HEK293 (cell line): Measurements from ENCODE around the gene QARS1.
A peak's percentile ranks its signal among the peaks of the same experiment; 100 is the strongest.

ENCODE experiments used
- OSR2 ChIP-seq: fragments of 450-650 bp; formaldehyde crosslinking; IDR thresholded peaks from 2 replicates; pipeline ENCODE4 v1.5.1; 2016; ENCODE audit warnings: missing biosample characterization, missing genetic modification characterization
- SCRT2 ChIP-seq: fragments of 450-650 bp; formaldehyde crosslinking; IDR thresholded peaks from 2 replicates; pipeline ENCODE4 v1.5.1; 2016; ENCODE audit warnings: missing biosample characterization, missing genetic modification characterization
- ZNF10 ChIP-seq: fragments of 450-650 bp; formaldehyde crosslinking; IDR thresholded peaks from 2 replicates; pipeline ENCODE4 v1.5.1; 2017; ENCODE audit warnings: missing biosample characterization, missing genetic modification characterization
- ZNF121 ChIP-seq: fragments of 450-650 bp; formaldehyde crosslinking; IDR thresholded peaks from 2 replicates; pipeline ENCODE4 v1.5.1; 2016; ENCODE audit warnings: missing biosample characterization, missing genetic modification characterization
- ZNF132 ChIP-seq: fragments of 450-650 bp; formaldehyde crosslinking; IDR thresholded peaks from 2 replicates; pipeline ENCODE4 v1.5.1; 2017; ENCODE audit warnings: missing biosample characterization, missing genetic modification characterization, borderline replicate concordance
- ZNF19 ChIP-seq: fragments of 450-650 bp; formaldehyde crosslinking; IDR thresholded peaks from 2 replicates; pipeline ENCODE4; 2016; ENCODE audit warnings: missing biosample characterization, missing genetic modification characterization, low read depth
- ZNF239 ChIP-seq: fragments of 450-650 bp; formaldehyde crosslinking; IDR thresholded peaks from 2 replicates; pipeline ENCODE4 v1.5.1; 2016; ENCODE audit warnings: missing biosample characterization, missing genetic modification characterization
- ZNF37A ChIP-seq: fragments of 450-650 bp; IDR thresholded peaks from 2 replicates; pipeline ENCODE4 v1.5.1; 2018; ENCODE audit warnings: missing biosample characterization, missing genetic modification characterization
- ZNF416 ChIP-seq: fragments of 450-650 bp; formaldehyde crosslinking; IDR thresholded peaks from 2 replicates; pipeline ENCODE4 v1.5.1; 2016; ENCODE audit warnings: missing biosample characterization, missing genetic modification characterization
- ZNF426 ChIP-seq: fragments of 450-650 bp; formaldehyde crosslinking; IDR thresholded peaks from 2 replicates; pipeline ENCODE4 v1.5.1; 2017; ENCODE audit warnings: missing biosample characterization, missing genetic modification characterization, mild to moderate bottlenecking, inconsistent platforms, moderate library complexity
- ZNF48 ChIP-seq: fragments of 450-650 bp; formaldehyde crosslinking; IDR thresholded peaks from 2 replicates; pipeline ENCODE4 v1.5.1; 2016; ENCODE audit warnings: missing biosample characterization, missing genetic modification characterization
- ZNF514 ChIP-seq: fragments of 450-650 bp; formaldehyde crosslinking; IDR thresholded peaks from 2 replicates; pipeline ENCODE4 v1.5.1; 2016; ENCODE audit warnings: missing biosample characterization, missing genetic modification characterization
- ZNF561 ChIP-seq: fragments of 450-650 bp; IDR thresholded peaks from 2 replicates; pipeline ENCODE4 v1.5.1; 2018; ENCODE audit warnings: missing biosample characterization, missing genetic modification characterization, borderline replicate concordance
- ZNF623 ChIP-seq: fragments of 450-650 bp; formaldehyde crosslinking; IDR thresholded peaks from 2 replicates; pipeline ENCODE4 v1.5.1; 2016; ENCODE audit warnings: missing biosample characterization, missing genetic modification characterization
- ZNF670 ChIP-seq: fragments of 450-650 bp; formaldehyde crosslinking; IDR thresholded peaks from 2 replicates; pipeline ENCODE4 v1.5.1; 2016; ENCODE audit warnings: missing biosample characterization, missing genetic modification characterization, low read depth
- ZNF791 ChIP-seq: fragments of 450-650 bp; formaldehyde crosslinking; IDR thresholded peaks from 2 replicates; pipeline ENCODE4 v1.5.1; 2016; ENCODE audit warnings: missing biosample characterization, missing genetic modification characterization
- TF ChIP-seq, protein P1 (sequence below): fragments of 450-650 bp; formaldehyde crosslinking; IDR thresholded peaks from 2 replicates; pipeline ENCODE4 v1.5.1; 2016; ENCODE audit warnings: missing biosample characterization, missing genetic modification characterization
- TF ChIP-seq, protein P2 (sequence below): IDR thresholded peaks from 2 replicates; pipeline ENCODE4 v1.6.1; 2011; ENCODE audit warnings: mild to moderate bottlenecking, low read depth, low read length, borderline replicate concordance
- TF ChIP-seq, protein P3 (sequence below): fragments of 450-650 bp; formaldehyde crosslinking; IDR thresholded peaks from 2 replicates; pipeline ENCODE4; 2016; ENCODE audit warnings: missing biosample characterization, missing genetic modification characterization
- TF ChIP-seq, protein P4 (sequence below): fragments of 450-650 bp; formaldehyde crosslinking; IDR thresholded peaks from 2 replicates; pipeline ENCODE4 v1.5.1; 2016; ENCODE audit warnings: missing biosample characterization, missing genetic modification characterization
- TF ChIP-seq, protein P5 (sequence below): fragments of 450-650 bp; formaldehyde crosslinking; IDR thresholded peaks from 2 replicates; pipeline ENCODE4 v1.5.1; 2016; ENCODE audit warnings: missing biosample characterization, missing genetic modification characterization
- TF ChIP-seq, protein P6 (sequence below): fragments of 450-650 bp; formaldehyde crosslinking; IDR thresholded peaks from 2 replicates; pipeline ENCODE4 v1.5.1; 2017; ENCODE audit warnings: missing biosample characterization, missing genetic modification characterization
- TF ChIP-seq, protein P7 (sequence below): fragments of 450-650 bp; formaldehyde crosslinking; conservative IDR thresholded peaks from 2 replicates; pipeline ENCODE4 v1.5.1; 2016; ENCODE audit warnings: low read depth, missing biosample characterization, missing genetic modification characterization
- TF ChIP-seq, protein P8 (sequence below): fragments of 450-650 bp; formaldehyde crosslinking; IDR thresholded peaks from 2 replicates; pipeline ENCODE4 v1.5.1; 2017; ENCODE audit warnings: missing biosample characterization, missing genetic modification characterization

Gene QARS1

DNA sequence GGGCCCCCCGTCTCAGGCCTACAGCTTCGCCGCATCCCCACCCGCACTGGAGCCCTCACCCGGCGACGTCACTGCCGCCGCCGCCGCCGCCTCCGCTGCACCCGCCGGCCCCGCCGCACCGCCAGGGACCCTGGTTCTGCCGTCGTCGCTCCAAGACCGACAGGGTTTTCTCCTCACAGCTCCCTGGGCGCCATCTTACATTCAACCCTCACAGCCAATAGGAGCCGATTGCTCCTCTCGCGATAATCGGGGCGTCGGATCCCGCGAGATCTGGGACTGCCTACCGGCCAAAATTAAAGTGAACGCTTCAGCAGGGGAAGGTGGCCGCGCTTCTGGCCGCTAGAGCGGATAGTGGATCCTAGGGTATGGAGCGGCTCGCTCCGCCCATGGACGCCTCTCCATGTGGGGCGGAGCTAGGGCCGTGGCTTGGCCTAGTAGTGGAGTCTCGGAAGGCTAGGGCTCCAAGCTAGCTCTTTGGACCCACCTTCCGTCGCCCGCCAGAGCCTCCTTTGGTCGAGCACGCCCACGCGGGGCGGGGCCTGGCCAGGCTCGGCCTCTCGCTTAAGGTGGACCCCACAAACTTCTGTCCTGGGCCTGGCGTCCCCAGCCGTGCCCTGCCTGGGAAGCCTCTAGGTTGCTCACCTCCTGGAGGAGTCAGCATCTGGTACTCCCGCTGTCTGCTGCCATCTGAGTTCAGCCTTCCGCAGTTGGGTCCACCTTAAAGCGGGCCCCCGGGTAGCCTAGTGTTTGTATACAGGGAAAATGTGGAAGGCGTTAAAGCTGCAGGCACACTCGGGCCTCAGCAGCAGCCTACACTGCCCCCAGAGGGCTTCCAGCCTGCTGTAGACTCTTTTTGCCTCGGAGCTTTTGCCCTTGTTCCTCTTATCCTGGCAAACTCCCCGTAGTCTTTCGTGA lies 10.4 kb downstream of the QARS1 start, which contains the start of gene QRICH1 (continued):
- TF ChIP-seq, protein P1, sequence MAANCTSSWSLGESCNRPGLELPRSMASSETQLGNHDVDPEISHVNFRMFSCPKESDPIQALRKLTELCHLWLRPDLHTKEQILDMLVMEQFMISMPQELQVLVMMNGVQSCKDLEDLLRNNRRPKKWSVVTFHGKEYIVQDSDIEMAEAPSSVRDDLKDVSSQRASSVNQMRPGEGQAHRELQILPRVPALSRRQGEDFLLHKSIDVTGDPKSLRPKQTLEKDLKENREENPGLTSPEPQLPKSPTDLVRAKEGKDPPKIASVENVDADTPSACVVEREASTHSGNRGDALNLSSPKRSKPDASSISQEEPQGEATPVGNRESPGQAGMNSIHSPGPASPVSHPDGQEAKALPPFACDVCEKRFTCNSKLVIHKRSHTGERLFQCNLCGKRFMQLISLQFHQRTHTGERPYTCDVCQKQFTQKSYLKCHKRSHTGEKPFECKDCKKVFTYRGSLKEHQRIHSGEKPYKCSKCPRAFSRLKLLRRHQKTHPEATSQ (tag by site-specific recombination) = no peak
- TF ChIP-seq, protein P2, sequence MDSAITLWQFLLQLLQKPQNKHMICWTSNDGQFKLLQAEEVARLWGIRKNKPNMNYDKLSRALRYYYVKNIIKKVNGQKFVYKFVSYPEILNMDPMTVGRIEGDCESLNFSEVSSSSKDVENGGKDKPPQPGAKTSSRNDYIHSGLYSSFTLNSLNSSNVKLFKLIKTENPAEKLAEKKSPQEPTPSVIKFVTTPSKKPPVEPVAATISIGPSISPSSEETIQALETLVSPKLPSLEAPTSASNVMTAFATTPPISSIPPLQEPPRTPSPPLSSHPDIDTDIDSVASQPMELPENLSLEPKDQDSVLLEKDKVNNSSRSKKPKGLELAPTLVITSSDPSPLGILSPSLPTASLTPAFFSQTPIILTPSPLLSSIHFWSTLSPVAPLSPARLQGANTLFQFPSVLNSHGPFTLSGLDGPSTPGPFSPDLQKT = no peak
- no peak for TF ChIP-seq SCRT2 (tag by site-specific recombination)
- TF ChIP-seq ZNF19 (tag by site-specific recombination) = no peak
- TF ChIP-seq ZNF121 (tag by site-specific recombination) = no peak
- TF ChIP-seq ZNF670 (tag by site-specific recombination) = no peak
- no peak for TF ChIP-seq ZNF132 (tag by site-specific recombination)
- TF ChIP-seq ZNF10 (tag by site-specific recombination) = peak; percentile 87
- TF ChIP-seq ZNF416 = no peak
- TF ChIP-seq ZNF426 (tag by site-specific recombination) = no peak
- TF ChIP-seq ZNF791 (tag by site-specific recombination) = no peak
- TF ChIP-seq ZNF48 (tag by site-specific recombination) = no peak
- TF ChIP-seq, protein P3, sequence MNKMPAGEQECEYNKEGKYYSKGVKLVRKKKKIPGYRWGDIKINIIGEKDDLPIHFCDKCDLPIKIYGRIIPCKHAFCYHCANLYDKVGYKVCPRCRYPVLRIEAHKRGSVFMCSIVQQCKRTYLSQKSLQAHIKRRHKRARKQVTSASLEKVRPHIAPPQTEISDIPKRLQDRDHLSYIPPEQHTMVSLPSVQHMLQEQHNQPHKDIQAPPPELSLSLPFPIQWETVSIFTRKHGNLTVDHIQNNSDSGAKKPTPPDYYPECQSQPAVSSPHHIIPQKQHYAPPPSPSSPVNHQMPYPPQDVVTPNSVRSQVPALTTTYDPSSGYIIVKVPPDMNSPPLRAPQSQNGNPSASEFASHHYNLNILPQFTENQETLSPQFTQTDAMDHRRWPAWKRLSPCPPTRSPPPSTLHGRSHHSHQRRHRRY = no peak
- TF ChIP-seq OSR2 = no peak
- TF ChIP-seq ZNF514 (tag by site-specific recombination) = no peak
- TF ChIP-seq, protein P4, sequence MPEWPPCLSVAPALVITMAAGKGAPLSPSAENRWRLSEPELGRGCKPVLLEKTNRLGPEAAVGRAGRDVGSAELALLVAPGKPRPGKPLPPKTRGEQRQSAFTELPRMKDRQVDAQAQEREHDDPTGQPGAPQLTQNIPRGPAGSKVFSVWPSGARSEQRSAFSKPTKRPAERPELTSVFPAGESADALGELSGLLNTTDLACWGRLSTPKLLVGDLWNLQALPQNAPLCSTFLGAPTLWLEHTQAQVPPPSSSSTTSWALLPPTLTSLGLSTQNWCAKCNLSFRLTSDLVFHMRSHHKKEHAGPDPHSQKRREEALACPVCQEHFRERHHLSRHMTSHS (tag by site-specific recombination) = no peak
- TF ChIP-seq, protein P5, sequence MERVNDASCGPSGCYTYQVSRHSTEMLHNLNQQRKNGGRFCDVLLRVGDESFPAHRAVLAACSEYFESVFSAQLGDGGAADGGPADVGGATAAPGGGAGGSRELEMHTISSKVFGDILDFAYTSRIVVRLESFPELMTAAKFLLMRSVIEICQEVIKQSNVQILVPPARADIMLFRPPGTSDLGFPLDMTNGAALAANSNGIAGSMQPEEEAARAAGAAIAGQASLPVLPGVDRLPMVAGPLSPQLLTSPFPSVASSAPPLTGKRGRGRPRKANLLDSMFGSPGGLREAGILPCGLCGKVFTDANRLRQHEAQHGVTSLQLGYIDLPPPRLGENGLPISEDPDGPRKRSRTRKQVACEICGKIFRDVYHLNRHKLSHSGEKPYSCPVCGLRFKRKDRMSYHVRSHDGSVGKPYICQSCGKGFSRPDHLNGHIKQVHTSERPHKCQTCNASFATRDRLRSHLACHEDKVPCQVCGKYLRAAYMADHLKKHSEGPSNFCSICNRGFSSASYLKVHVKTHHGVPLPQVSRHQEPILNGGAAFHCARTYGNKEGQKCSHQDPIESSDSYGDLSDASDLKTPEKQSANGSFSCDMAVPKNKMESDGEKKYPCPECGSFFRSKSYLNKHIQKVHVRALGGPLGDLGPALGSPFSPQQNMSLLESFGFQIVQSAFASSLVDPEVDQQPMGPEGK = peak; percentile 64
- TF ChIP-seq, protein P6, sequence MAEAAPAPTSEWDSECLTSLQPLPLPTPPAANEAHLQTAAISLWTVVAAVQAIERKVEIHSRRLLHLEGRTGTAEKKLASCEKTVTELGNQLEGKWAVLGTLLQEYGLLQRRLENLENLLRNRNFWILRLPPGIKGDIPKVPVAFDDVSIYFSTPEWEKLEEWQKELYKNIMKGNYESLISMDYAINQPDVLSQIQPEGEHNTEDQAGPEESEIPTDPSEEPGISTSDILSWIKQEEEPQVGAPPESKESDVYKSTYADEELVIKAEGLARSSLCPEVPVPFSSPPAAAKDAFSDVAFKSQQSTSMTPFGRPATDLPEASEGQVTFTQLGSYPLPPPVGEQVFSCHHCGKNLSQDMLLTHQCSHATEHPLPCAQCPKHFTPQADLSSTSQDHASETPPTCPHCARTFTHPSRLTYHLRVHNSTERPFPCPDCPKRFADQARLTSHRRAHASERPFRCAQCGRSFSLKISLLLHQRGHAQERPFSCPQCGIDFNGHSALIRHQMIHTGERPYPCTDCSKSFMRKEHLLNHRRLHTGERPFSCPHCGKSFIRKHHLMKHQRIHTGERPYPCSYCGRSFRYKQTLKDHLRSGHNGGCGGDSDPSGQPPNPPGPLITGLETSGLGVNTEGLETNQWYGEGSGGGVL = no peak; the same call in 1 of the 2 replicates
- no peak for TF ChIP-seq ZNF239 (tag by site-specific recombination)
- TF ChIP-seq, protein P7, sequence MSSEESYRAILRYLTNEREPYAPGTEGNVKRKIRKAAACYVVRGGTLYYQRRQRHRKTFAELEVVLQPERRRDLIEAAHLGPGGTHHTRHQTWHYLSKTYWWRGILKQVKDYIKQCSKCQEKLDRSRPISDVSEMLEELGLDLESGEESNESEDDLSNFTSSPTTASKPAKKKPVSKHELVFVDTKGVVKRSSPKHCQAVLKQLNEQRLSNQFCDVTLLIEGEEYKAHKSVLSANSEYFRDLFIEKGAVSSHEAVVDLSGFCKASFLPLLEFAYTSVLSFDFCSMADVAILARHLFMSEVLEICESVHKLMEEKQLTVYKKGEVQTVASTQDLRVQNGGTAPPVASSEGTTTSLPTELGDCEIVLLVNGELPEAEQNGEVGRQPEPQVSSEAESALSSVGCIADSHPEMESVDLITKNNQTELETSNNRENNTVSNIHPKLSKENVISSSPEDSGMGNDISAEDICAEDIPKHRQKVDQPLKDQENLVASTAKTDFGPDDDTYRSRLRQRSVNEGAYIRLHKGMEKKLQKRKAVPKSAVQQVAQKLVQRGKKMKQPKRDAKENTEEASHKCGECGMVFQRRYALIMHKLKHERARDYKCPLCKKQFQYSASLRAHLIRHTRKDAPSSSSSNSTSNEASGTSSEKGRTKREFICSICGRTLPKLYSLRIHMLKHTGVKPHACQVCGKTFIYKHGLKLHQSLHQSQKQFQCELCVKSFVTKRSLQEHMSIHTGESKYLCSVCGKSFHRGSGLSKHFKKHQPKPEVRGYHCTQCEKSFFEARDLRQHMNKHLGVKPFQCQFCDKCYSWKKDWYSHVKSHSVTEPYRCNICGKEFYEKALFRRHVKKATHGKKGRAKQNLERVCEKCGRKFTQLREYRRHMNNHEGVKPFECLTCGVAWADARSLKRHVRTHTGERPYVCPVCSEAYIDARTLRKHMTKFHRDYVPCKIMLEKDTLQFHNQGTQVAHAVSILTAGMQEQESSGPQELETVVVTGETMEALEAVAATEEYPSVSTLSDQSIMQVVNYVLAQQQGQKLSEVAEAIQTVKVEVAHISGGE (tag by site-specific recombination) = no peak
- TF ChIP-seq ZNF561 (tag by site-specific recombination) = peak; percentile 91
- TF ChIP-seq ZNF623 (tag by site-specific recombination) = no peak
- TF ChIP-seq, protein P8, sequence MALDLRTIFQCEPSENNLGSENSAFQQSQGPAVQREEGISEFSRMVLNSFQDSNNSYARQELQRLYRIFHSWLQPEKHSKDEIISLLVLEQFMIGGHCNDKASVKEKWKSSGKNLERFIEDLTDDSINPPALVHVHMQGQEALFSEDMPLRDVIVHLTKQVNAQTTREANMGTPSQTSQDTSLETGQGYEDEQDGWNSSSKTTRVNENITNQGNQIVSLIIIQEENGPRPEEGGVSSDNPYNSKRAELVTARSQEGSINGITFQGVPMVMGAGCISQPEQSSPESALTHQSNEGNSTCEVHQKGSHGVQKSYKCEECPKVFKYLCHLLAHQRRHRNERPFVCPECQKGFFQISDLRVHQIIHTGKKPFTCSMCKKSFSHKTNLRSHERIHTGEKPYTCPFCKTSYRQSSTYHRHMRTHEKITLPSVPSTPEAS (tag by site-specific recombination) = no peak
- no peak for TF ChIP-seq ZNF37A (tag by site-specific recombination)
